ENCODE measurements around the gene RGL4.

GRCh38 chr22:23704829-23705228, 14.0 kb downstream of the RGL4 start:
- no peak for TF ChIP-seq EP300 (IDR thresholded peaks at IDR 0.05)
- TF ChIP-seq CTCF (IDR thresholded peaks at IDR 0.05): no peak
- TF ChIP-seq POLR2A (IDR thresholded peaks at IDR 0.05): no peak

All from ovary (tissue), 3 donors.